Inflammatory macrophage treated with lipopolysaccharide for 1 hour (primary cell): Measurements from ENCODE around the gene EPHB1.

Source experiments
- DNase-seq, 2 donors: peaks; one replicate each; pipeline ENCODE4 v3.0.0-alpha.2; 2020 to 2022

The EPHB1 gene

DNA sequence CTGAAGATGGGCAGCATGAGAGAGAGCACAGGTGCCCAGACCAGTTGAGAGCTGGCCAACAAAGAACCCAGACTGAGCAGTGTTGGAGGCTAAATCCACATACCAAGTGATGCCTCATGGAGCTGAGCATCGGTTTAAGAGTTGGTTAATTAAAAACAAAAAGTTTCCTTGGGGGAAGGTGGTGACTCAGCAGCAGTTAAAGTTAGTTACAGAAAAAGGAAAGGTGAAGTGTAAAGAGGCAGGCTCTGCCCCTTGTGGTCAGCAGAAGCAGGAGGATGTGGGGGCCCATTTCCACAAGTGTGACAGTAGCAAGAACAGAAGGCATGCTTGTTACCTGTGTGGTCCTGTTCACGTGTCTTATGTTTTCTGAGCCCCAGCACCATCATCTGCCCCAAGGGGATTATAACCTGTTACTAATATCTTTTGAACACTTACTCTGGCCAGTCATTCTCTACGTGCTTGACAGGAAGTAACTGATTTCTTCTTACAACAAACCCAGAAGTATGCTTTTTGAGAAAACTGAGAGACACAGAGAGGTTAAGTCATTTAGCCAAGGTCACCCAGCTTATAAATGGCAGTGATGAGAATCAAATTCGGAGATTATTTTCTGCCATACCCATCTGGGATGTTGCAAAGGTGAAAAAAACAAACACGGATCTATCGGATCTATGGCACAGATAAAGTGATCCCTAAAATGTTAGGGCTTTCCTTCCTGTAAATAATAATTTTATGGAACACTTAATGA, 91.0 kb downstream of the EPHB1 start:
- no peak for DNase-seq

DNA sequence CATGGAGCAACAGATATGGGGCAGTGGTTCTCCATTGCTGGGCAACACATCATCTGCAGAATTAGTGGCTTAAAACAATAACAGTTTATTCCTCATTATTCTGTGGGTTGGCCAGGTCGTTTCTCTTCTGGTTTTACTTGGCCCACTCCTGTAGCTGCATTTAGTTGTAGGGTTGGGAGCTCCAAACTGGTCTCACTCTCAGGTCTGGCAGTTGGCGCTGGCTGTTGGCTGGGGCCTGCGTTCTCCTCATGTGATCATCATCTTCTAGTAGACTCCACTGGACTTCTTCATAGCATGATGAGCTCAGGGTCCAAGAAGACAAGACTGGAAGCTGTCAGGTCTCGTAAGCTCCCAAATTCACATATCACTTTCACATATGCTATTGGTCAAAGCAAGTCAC, 91.9 kb downstream of the EPHB1 start:
- no peak for DNase-seq

DNA sequence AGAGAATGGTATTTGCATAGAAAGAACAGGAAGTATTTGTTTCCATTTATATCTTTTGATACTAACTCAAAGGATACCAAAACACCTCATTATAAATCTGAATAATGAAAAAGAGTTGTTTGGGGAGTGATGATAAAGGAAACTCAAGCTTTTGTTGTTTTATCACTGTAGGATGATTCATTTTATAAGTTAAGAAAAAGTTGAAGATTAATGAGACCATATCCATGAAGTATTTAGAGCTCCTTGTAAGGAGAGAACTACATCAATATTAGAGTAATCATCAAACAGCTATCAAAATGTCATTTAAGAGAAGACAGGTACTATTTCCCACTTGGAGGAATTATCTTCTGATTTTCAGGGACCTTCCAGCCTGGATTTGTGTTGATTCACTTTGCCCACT, 92.5 kb downstream of the EPHB1 start:
- DNase-seq = no peak

DNA sequence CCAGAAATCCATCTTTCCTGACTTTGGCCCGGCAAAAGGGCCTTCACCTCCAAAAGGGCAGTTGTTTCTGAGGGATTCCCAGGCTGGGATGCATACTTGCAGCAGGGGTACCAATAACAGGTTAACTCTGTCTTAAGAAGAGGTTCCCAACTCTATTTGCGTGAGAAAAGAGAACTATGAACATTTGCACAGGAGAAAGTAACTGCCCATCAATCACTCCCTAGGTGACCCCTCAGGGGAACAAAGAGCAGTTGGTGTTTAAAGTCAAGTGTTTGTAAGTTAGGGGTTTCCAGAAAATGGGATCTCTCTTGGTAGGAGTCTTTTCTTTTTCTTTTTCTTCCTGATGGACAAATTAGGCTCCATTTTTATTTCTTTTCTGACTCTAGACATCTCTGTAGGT, 97.3 kb downstream of the EPHB1 start:
- no peak for DNase-seq

DNA sequence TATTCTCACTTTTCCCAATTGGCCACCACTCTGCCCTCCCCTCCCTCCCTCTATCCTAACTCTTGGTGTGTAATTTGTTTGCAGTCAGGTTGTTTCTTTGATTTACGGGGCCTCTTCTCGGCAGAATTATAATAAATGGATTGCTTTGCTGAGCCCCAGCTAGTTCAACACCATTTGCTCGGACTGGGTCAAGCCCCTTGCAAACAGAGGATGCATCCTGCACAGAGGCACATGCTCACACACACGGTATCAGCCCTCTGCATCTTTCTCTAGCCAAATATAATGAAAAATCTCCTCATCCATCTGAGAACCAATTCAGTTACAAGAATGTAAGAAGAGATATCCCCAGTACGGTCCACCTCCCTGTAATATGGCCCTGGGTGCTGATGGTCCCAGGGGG, 97.7 kb downstream of the EPHB1 start:
- no peak for DNase-seq

DNA sequence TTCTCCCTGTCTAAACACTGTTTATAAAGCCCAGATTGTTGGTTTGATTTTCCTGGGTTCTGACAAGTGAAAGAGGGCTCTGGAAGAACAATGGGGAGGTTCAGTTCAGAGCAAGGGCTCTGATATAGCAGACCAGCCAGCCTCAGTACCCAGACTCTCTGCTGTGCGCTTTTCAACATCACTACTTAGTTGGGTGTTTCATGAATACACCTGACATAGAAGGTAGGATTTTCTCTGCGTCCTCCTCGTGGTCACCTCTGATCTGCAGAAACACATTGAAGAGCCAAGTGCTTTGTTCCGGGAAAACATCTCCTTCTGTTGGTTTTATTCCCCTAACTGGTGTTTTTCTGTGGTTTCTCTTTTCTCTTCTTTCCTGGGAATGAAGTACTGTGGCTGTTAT, 99.5 kb downstream of the EPHB1 start:
- no peak for DNase-seq

DNA sequence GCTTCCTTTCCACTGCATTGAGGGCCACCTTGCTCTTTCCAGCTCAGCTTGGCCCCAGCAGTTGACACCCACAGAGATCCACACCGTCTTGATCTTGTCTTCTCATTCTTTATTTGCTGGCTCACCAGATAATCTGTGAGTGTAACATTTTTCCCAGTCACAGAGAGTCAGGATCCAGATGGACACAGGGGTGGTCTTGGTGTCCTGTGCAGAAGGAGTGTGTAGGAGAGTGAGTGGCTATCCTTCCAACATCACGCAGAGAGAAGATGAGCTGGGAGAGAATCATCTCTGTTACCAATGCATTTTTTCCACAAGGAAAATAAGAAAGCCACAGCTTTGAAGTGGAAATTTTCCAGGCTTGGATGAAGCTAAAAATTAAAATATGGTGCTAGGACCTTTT, 100.1 kb downstream of the EPHB1 start:
- no peak for DNase-seq

DNA sequence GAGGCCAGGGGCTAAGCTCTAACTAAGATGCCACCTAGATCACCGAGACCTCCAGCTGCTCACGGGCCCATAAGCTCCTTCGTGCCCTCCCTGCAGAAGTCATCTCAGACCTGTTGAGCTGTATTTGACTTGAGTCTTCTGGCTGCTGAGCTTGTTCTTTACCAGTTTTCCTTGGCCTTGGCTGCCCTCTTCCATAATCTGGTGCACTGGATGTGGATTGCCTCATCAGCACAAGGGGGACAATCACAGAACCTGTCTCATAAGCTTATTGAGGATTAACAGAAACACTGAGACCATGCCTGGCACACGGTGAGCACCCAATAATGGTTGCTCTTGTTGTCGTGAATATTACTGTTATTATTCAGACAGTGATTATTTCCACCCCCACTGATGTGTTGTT, 101.1 kb downstream of the EPHB1 start:
- no peak for DNase-seq

DNA sequence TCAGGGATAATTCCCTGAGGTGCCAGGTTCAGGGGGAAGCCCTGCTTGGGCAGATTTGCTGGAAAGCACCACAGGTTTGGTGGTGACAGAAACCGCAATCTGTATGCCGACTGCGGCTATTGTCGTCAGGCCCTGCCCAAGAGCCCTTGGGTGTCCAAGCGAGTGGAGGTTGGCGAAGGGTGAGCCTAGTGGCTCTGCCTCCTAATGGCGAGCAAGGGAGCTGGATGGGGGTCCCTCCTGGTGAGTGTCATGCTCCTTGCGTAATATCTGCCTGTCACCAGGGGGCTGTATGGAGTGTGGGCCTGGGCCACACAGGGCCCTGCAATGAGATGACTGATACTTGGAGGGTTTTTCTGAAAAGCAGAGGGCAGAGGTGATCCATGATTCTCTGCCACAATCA, 101.6 kb downstream of the EPHB1 start:
- DNase-seq = no peak

DNA sequence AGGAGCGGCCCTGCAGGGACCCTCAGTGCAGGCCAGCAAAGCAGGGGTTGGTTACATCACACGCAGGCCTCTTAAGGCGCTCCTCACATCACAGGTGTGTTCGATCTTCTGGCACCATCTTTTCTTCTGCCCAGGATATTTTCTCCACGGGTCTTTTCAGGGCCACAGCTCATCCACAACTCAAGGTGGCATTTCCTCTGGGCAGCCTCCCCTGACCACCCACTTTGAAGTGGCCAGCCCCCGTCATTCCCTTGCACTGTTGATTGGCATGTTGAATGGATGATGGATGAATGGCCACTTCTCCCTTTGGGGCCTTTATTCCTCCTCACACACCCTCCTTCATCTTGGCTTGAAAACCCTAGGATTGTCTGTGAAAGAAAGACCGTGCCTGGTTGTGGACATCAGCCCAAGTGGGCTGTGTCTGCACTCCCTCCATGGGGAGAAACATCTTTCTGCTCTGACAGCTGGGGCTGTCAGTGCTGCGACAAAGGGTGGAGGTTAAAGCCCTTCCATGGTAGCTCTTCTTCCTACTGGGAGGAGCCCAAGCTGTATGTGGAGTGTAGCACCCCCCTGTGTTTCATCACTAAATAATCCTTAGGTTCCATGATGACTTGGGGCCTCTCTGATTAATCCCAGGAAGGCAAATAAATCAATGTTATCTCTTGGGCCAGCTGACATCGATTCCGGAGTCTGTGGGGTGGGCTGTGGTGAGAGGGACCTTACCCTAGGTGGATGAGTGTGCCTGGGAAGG, 102.5 kb downstream of the EPHB1 start:
- no peak for DNase-seq

DNA sequence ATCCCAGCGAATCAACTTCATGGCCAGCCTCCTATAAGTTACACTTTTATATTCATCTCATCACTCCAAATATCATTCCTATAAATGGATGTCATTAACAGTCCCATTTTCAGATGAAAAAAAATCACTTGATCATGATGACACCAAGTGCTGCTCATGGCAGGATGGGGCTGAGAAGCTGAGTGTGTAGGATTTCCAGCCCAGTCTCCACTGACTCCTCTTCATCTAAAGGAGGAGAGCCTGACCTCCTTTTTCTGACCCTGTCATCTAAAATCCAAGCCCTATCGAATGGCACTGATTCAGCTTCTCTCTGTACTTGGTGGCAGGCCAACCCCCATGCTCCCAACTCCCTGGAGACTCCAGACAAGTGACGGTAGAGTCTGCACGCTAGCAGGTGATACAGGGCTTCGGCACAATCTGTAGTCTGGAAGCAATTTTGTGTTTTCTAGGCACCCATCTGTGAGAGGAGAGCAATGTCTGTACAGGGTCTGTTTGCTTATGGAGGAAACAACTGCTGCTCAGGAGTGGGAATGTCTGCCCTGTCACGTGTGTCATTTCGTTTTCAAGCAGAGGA, 103.2 kb downstream of the EPHB1 start:
- DNase-seq = no peak

DNA sequence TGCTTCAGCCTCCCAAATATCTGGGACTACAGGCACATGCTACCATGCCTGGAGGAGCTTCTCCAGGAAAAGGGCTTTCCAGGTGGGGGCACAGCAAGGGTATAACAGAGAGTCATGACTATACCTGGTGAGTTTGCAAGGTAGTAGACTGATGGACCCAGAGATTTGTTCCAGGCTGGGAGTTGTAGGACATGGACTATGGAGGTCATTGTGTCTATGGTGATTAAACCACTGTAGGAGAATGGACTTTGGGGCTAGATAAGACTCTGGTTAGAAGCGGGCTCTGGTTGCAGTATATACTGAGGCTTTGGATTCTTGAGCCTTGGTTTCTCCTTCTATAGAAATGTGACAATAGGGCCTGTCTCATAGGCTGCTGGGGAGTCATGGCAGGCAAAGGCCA, 104.7 kb downstream of the EPHB1 start:
- no peak for DNase-seq

DNA sequence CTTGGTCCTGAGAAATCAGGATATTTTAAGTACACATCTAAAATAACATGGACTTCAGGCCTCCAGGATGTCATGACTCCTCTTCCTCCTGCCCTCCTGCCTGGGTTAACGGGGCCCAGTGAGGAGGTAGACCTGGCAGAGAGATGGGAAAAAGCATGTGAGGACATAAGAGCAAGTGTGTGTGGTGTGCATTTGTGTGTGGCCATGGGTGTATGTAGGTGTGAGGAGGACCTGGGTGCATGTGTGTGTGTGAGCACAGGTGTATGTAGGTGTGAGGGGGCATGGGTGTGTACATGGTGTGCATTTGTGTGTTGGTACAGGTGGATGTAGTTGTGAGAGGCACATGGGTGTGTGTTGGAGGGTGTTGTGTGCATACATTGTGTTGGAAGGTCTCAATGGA, 105.4 kb downstream of the EPHB1 start:
- no peak for DNase-seq

DNA sequence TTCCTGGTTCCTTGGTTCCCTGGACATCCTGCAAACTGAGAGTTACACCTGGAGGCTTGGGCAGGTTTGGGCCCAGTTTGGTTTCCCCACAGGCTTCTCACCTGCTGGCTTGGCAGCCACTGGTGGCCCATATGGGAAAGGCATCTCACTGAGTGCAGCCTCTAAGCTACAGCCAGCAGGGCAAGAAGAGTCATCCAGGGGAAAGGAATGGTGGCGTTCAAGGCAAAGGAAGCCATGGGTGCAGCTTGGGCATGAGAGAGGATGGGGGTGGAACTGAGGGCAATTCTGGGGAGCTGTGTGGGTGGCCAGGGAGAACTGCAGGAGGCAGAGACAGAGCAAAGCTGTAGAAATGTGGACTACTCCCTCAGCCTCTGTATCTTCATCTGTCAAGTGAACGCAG, 106.4 kb downstream of the EPHB1 start:
- DNase-seq = no peak

DNA sequence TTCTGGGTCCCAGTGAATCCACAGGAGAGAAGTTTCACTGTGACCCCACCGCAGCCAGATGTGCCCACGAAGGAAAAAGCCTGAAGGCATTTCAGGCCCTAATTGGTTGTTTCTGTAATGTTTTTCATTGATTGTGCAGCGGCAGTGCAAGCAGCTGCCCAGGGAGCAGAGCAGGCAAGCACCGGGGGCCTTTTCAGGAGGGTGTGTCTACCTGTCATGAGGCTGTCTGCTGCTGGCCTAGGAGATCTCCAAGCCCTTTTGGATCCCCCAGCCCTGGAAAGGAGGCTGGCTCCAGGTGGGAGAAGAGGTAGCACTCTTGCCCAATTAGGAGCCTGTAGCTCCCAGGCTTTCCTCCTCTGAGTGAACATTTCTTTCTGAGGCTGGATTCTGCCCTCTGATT, 108.8 kb downstream of the EPHB1 start:
- DNase-seq = no peak

DNA sequence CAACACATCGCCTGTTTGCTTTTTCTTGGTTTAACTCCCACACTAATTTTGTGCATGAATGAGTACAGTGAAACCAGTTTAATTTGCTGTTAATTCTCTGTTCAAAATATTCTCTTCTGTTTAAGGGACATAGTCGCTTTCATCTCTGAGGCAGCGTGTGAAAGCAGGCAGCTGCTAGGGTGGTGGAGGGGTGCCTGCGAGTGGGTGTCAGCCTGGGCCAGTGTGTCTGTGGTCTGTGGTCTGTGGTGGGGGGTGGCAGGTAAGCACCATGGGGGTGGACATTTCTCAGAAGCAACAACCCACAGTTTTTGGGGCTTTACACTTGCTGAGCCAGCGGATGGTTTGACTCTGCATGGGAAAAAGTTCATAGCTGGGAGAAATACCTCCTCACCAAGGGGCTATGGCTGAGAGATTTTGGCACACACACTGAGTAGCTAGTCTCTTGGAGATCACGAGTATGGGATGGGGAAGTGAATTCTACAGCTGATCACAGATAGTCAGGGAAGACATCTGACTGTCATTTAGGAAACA, 109.2 kb downstream of the EPHB1 start:
- no peak for DNase-seq

DNA sequence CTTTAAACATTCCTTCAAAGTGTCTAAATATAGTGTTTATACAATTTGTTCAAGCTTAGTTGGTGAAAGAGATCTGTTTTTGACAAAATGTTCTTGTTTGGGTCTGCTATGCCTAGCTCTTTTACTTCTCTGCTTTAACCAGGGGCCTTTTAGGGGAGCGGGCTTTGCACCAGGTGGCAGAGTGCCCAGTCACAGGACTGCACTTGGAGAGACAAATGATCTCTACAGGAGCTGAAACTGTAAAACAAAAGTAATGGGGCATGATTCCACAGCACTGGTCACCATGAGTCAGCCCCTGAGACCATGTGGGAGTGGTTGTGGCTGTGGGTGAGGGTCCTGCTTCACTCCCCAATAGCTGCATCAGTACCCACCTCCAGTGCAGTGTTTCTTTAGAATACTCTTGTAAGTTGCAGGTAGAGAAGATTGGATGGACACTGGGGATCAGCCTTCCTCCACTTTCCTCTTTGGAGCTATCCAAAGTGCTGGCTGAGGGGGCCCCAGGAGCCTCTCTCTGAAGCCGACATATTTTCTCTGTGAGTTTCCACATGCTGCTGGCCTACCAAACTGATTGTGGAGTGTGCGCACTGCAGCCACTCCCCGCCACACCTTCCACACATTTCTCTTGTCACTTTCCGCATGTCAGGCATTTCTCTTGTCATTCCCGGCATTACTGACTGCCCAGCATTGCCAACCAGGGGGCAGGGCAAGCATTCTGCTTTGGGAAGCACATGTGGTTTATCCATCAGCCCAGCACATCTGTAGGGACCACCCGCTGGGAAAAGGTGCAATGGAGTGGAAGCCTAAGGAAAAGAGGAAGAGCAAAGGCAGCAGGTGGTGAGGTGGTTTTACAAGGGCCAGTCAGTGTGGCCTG, 110.0 kb downstream of the EPHB1 start:
- no peak for DNase-seq

DNA sequence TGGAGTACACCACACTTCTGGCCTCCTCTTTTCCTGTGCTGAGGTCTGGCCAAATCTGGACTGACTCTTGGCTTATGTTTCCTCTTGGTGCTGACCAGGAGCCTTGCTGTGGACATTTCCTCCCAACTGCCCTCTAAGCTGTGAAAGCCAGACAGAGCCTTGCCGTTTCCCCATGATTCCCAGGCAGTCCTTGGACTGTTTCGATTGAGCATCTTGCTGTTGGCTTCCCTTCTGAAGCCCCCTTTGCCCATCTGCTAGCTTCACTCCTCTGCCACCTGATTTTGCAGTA, 110.5 kb downstream of the EPHB1 start:
- no peak for DNase-seq

DNA sequence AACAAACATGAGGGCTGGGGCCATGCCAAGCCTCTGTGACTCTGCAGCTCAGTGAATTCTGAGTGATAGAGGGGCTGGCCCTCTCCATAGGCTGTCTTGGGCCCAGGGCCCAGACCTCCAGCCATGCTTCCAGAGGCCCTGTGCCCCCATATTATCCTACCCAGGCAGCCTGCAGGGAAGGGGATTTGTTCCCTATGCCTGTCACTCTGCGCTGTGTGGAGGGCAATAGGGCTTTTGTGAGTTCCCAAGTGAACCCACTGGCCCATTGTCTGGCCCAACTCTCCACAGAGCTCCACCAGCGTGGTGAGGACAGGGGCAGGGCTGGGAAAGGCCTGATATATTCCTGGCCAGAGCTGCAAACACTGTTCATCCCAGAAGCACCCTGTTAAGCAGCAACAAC, 113.2 kb downstream of the EPHB1 start:
- no peak for DNase-seq

DNA sequence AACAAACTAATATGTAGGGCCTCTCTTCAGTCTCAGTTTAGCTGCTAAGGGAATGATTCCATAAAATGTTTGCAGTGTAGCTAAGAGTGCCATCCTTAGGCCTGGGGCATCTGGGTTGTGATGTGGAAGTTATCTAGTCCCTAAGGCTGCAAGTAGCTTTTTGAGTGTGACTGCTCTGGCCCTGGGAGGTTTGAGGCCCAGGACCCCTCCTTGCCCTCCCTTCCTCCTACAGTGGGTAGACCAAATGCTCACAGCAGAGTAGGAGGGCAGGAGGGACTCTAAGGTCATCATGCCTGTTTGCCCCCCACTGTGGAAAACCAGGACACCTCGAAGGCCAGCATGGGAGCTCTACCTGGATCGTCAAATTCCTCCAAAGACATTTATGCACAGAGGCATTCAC, 115.0 kb downstream of the EPHB1 start:
- no peak for DNase-seq

DNA sequence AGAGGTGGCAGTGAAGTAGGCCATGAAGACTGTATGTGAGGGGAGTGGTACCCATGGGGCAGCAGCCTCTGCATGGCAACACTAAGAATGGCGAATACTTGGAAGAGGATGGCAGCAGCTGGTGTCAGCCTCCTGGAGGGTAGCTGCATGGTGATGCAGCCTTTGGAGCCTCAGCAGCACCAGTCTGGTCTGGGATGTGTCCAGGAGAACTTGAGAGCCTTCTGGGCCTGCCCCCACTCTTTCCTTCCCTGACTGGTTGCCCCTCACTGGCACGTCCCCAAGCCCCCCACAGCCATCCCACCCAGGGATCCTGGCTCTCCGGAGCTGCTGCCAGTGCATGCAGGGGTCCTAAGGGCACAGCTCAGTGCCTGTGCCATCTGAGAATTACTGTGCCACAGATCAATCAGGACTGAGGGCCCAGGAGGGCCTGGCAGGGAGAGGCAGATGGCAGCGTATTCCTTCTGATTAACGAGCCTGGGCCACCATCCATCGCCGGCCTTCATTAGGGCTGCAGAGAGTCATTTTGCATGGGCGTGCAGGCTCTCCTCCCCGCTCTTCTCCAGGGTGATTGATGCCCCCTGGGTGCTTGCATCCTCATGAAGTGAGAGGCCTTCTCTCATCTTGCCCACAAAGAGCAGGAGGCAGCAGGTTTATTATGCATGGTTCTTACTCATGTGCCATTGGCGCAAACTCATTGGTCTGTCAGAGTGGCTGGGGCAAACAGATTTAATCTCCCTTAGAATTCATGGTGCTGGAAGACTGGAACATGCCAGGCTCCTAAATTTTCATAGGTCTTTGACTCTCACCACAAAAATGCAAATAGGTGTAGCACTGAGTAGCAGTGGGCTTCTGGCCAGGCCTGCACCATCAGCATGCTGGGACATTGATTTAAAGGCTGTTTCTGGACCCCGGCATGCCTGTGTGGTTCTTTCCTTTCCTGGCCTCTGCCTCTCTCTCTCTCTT, 116.8 kb downstream of the EPHB1 start:
- DNase-seq = no peak

DNA sequence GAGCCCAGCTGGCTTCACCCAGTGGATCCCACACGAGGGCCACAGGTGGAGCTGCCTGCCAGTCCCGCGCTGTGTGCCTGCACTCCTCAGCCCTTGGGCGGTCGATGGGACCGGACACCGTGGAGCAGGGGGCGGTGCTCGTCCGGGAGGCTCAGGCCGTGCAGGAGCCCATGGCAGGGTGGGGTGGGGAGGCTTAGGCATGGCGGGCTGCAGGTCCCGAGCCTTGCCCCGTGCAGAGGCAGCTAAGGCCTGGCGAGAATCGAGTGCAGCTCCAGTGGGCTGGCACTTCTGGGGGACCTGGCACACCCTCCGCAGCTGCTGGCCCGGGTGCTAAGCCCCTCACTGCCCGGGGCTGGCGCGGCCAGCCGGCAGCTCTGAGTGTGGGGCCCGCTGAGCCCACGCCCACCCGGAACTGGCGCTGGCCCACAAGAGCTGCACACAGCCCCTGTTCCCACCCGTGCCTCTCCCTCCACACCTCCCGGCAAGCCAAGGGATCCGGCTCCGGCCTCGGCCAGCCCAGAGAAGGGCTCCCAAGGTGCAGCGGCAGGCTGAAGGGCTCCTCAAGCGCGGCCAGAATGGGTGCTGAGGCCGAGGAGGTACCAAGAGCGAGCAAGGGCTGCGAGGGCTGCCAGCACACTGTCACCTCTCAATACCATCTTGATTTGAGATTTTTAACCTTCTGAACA, 121.4 kb downstream of the EPHB1 start:
- DNase-seq = no peak
